Testis (tissue), 3 donors: ENCODE results near the gene LRRIQ1. TPM values are rescaled to one million over a fixed set of nuclear protein-coding genes. Genes with fewer than 3 reads are reported as not detected.

ENCODE experiments used
- DNase-seq: peaks from one replicate; pipeline ENCODE4 v3.0.0-alpha.2; 2019
- H3K27ac ChIP-seq, 2 donors: fragments of 200-600 bp; sonication (generic); one replicate each; pipeline ENCODE4 v1.5.1; 2019
- H3K27me3 ChIP-seq: fragments of 200-600 bp; sonication (generic); one replicate; pipeline ENCODE4 v1.5.1; 2019
- H3K36me3 ChIP-seq: fragments of 200-600 bp; sonication (generic); one replicate; pipeline ENCODE4 v1.5.1; 2017; ENCODE audit warnings: low read depth; ENCODE audit errors: missing control alignments
- H3K4me1 ChIP-seq: fragments of 200-600 bp; sonication (generic); one replicate; pipeline ENCODE4 v1.5.1; 2019
- H3K4me3 ChIP-seq, 2 donors: fragments of 200-600 bp; sonication (generic); one replicate each; pipeline ENCODE4 v1.5.1; 2017 to 2019
- H3K9me3 ChIP-seq: fragments of 200-600 bp; sonication (generic); one replicate; pipeline ENCODE4 v1.5.1; 2017
- CTCF ChIP-seq, 3 experiments: fragments of 450-650 bp in 2 of 3; fragments of 200-600 bp in 1 of 3; sonication (generic) in 1 of 3; IDR thresholded peaks; one replicate each; pipeline ENCODE4 v1.5.1; 2016 to 2019; ENCODE audit warnings: antibody characterized with exemption in 3 of 3, mild to moderate bottlenecking in 2 of 3, moderate library complexity in 1 of 3
- POLR2A ChIP-seq: fragments of 450-650 bp; IDR thresholded peaks from one replicate; pipeline ENCODE4 v1.6.1; 2017; ENCODE audit warnings: antibody characterized with exemption, mild to moderate bottlenecking, moderate library complexity
- WGBS, 2 donors: methylation state at CpG; one replicate each; pipeline ENCODE4 v1.1.5; 2018; 5-methylcytosine and 5-hydroxymethylcytosine counted together
- intact Hi-C: fragments of 100-400 bp; cut with DNase I; formaldehyde crosslinking; loops from one replicate; pipeline ENCODE4 v1.15.1; 2023; ENCODE audit warnings: low total_unique reads
- polyA plus RNA-seq: library from polyadenylated mRNA; stranded (reverse); fragments of 350-450 nt; fragmentation: Illumina TruSeq; extraction: RNeasy Lipid Tissue Mini Kit (QIAGEN cat#74804); gene quantifications from one replicate; pipeline ENCODE4 v1.2.3, GENCODE V29; 2014; ENCODE audit warnings: low read depth, low replicate concordance; ENCODE audit not compliant: insufficient read depth
- total RNA-seq, 2 donors: library from RNA; depleted of rRNA; stranded (reverse); fragments of >200 nt; gene quantifications; one replicate each; pipeline ENCODE4 v1.2.3, GENCODE V29; 2016

Gene LRRIQ1
- total and polyA plus RNA-seq, 3 donors from 2014 or later, result 9.6 to 29.0 (median 13.2) TPM

- 91 to 93% methylated on average over 3 of the region's 3 CpGs for WGBS, 2 donors
- Histone ChIP-seq H3K27me3 (no peaks in the 10 kb centered on the region), H3K27ac (no peak overlapping the region), H3K4me1 (no peaks in the 10 kb centered on the region), H3K4me3 (no peak overlapping the region), H3K9me3 (no peaks in the 10 kb centered on the region), H3K36me3 (no peaks in the 10 kb centered on the region)
- DNase-seq, result no peak
- intact Hi-C loops, result no loop called here
- TF ChIP-seq POLR2A (no peak), CTCF (IDR thresholded peaks at IDR 0.05) (no peak)
Observed at GRCh38 chr12:85065837-85066482, 29.8 kb downstream of the LRRIQ1 start.

- WGBS, 2 donors, result 78 to 97% methylated on average over 1 of the region's 1 CpG
- no peaks in the 10 kb centered on the region for H3K36me3 ChIP-seq
Observed at GRCh38 chr12:85072826-85073225, 36.7 kb downstream of the LRRIQ1 start.

GRCh38 chr12:85076688-85077430 lies 40.7 kb downstream of the LRRIQ1 start:
- no peaks in the 10 kb centered on the region for H3K36me3 ChIP-seq
- WGBS, 2 donors, result 31 to 38% methylated on average over 1 of the region's 1 CpG
- peak in 1 of 3 experiments; percentile 36 for TF ChIP-seq CTCF (IDR thresholded peaks at IDR 0.05)
- TF ChIP-seq POLR2A, result no peak
- H3K27me3 ChIP-seq, result no peaks in the 10 kb centered on the region
- H3K4me3 ChIP-seq, result no peak overlapping the region
- no peaks in the 10 kb centered on the region for H3K9me3 ChIP-seq
- intact Hi-C loops, result no loop called here
- no peak overlapping the region for H3K27ac ChIP-seq
- no peaks in the 10 kb centered on the region for H3K4me1 ChIP-seq
- DNase-seq, result no peak

More at GRCh38 chr12:85072826-85073225, 36.7 kb downstream of the LRRIQ1 start:
- TF ChIP-seq CTCF (IDR thresholded peaks at IDR 0.05) (no peak), POLR2A (no peak)
- no peak for DNase-seq
- intact Hi-C loops, result no loop called here
- no peaks in the 10 kb centered on the region for H3K27me3 ChIP-seq
- H3K4me3 ChIP-seq, result no peak overlapping the region
- no peak overlapping the region for H3K27ac ChIP-seq
- H3K4me1 ChIP-seq, result no peaks in the 10 kb centered on the region
- H3K9me3 ChIP-seq, result no peaks in the 10 kb centered on the region

- intact Hi-C loops, result no loop called here
- DNase-seq, result no peak
- no peaks in the 10 kb centered on the region for H3K9me3 ChIP-seq
- no peaks in the 10 kb centered on the region for H3K4me1 ChIP-seq
- no peak for TF ChIP-seq POLR2A
- TF ChIP-seq CTCF (IDR thresholded peaks at IDR 0.05), result no peak
- H3K27me3 ChIP-seq, result no peaks in the 10 kb centered on the region
- no peak overlapping the region for H3K4me3 ChIP-seq
- no peaks in the 10 kb centered on the region for H3K36me3 ChIP-seq
- WGBS, 2 donors, result 89 to 92% methylated on average over 5 of the region's 5 CpGs
- H3K27ac ChIP-seq, result no peak overlapping the region
Observed at GRCh38 chr12:85085066-85085465, 48.9 kb downstream of the LRRIQ1 start.
